Cardiac muscle cell (in vitro differentiated cells and primary cell): ENCODE results near the gene APH1B. TPM values are rescaled to one million over a fixed set of nuclear protein-coding genes. Genes with fewer than 3 reads are reported as not detected.

Experiments
- DNase-seq, 2 donors: peaks; one replicate each; pipeline versions ENCODE4 v3.0.0 to v3.0.0-alpha.2; 2010 to 2017; ENCODE audit warnings: low read depth in 1 of 2, low spot score in 1 of 2
- H3K27ac ChIP-seq: fragments of 200-600 bp; sonication (generic); 2 replicates; pipeline ENCODE4 v1.5.1; 2016
- H3K27me3 ChIP-seq: fragments of 200-600 bp; sonication (generic); 2 replicates; pipeline ENCODE4 v1.6.0; 2016; ENCODE audit warnings: control low read depth
- H3K36me3 ChIP-seq: fragments of 200-600 bp; sonication (generic); 2 replicates; pipeline ENCODE4 v1.5.1; 2016; ENCODE audit warnings: control low read depth
- H3K4me1 ChIP-seq: fragments of 200-600 bp; sonication (generic); 2 replicates; pipeline ENCODE4 v1.8.1; 2017; ENCODE audit warnings: low read depth, mild to moderate bottlenecking, mixed run types
- H3K4me3 ChIP-seq: fragments of 200-600 bp; sonication (generic); 2 replicates; pipeline ENCODE4 v1.5.1; 2016; ENCODE audit warnings: mild to moderate bottlenecking
- H3K9me3 ChIP-seq: fragments of 200-600 bp; sonication (generic); 2 replicates; pipeline ENCODE4 v1.5.1; 2017; ENCODE audit warnings: low read depth, mild to moderate bottlenecking, control low read depth
- polyA plus RNA-seq: library from polyadenylated mRNA; unstranded; fragments of >200 nt; fragmentation: Nextera tagmentation; extraction: Ambion mirVana; gene quantifications from 2 replicates; pipeline ENCODE4 v1.2.1, GENCODE V29; 2016
- total RNA-seq: library from RNA; depleted of rRNA; stranded (reverse); fragments of >200 nt; gene quantifications from 2 replicates; pipeline ENCODE4 v1.2.3, GENCODE V29; 2016
- TF ChIP-seq, protein P1 (sequence below): IDR thresholded peaks from 2 replicates; pipeline ENCODE4 v1.5.1; 2012; ENCODE audit warnings: low read depth, mild to moderate bottlenecking, low read length

The APH1B gene
- total and polyA plus RNA-seq, 2 experiments from 2014 or later = 10.2 to 12.4 TPM

DNA sequence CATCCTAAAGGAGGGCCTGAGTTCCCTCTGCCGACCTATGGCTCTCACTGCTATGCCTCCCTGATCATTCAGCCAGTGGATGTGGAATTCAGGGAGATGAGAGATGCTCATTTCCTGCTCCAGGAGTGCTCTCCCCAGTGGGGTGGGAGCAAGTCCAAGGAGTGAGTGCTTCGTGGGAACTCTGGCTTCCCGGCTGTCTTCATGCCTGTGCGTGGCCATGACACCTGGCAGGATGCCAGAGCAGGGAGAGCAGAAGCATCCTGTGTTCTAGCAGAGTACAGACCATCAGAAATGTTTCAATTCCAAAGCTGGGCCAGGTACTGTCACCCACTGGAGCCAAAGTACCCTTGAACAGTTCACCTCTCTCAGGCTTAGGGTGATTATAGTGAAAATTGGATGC, 45.1 kb downstream of the APH1B start:
- H3K27ac ChIP-seq = no peak overlapping the region
- H3K4me3 ChIP-seq = no peak overlapping the region
- peak; percentile 33 to 53 for DNase-seq
- TF ChIP-seq, protein P1, sequence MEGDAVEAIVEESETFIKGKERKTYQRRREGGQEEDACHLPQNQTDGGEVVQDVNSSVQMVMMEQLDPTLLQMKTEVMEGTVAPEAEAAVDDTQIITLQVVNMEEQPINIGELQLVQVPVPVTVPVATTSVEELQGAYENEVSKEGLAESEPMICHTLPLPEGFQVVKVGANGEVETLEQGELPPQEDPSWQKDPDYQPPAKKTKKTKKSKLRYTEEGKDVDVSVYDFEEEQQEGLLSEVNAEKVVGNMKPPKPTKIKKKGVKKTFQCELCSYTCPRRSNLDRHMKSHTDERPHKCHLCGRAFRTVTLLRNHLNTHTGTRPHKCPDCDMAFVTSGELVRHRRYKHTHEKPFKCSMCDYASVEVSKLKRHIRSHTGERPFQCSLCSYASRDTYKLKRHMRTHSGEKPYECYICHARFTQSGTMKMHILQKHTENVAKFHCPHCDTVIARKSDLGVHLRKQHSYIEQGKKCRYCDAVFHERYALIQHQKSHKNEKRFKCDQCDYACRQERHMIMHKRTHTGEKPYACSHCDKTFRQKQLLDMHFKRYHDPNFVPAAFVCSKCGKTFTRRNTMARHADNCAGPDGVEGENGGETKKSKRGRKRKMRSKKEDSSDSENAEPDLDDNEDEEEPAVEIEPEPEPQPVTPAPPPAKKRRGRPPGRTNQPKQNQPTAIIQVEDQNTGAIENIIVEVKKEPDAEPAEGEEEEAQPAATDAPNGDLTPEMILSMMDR = no peak
- no peaks in the 10 kb centered on the region for H3K9me3 ChIP-seq
- no peaks in the 10 kb centered on the region for H3K4me1 ChIP-seq
- no peaks in the 10 kb centered on the region for H3K36me3 ChIP-seq
- H3K27me3 ChIP-seq = no peaks in the 10 kb centered on the region

DNA sequence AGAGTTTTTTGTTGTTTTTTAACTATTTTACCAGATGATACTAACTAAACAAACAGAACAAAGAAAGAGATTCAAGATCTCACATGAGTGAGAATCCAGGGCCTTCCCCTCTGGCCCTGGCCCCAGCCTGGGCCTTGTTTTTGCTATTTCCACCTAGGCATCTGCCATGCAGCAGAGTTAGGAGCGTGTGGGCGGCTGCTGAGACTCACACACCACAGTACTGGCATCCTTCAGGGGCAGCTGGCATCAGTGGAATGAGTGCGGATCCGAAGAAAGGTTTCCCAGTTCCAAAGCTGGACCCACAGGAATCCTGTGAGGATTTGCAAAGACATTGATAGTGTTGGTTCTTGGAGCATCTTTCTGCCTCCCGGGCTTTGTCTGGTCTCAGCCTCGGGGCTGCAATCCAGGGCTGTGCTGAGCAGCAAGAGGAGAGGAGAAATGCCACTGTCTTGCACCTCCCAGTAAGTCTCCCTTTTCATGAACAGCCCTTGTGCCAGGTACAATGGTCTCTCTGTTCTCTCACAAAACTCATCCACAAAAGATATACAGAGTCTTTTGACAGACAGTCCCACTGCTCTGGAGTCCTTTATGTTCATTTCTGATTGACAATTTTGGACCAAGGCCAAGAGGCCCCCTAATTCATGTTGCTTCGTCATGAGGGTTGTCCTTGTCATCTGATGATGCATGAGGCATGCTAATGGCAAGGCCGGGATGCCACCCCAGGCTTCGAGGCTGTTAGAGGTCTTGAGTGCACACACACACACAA, 46.6 kb downstream of the APH1B start:
- H3K9me3 ChIP-seq = no peaks in the 10 kb centered on the region
- TF ChIP-seq, protein P1 = no peak
- H3K36me3 ChIP-seq = no peaks in the 10 kb centered on the region
- H3K27me3 ChIP-seq = no peaks in the 10 kb centered on the region
- H3K27ac ChIP-seq = no peak overlapping the region
- no peak for DNase-seq
- no peak overlapping the region for H3K4me3 ChIP-seq
- no peaks in the 10 kb centered on the region for H3K4me1 ChIP-seq

DNA sequence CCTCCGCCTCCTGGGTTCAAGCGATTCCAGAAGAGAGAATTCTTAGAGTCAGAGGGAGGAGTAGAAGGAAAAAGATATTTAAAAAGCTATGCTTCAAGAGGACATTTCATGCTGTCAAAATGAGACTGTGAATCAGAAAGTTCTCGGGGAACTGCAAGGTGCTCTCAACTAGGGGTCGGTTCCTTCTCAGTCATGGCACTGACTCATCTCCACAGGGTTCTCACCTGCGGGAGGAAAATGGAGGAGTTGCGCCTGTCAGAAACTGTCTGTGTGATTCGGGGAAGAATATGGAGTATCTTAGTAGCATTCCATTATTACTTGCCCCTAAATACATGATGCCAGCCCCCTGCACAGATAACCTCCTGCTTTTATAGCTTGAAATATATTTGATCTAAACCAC, 47.4 kb downstream of the APH1B start:
- H3K9me3 ChIP-seq = no peaks in the 10 kb centered on the region
- H3K27me3 ChIP-seq = no peaks in the 10 kb centered on the region
- H3K27ac ChIP-seq = no peak overlapping the region
- H3K4me1 ChIP-seq = no peaks in the 10 kb centered on the region
- TF ChIP-seq, protein P1 = no peak
- no peaks in the 10 kb centered on the region for H3K36me3 ChIP-seq
- no peak overlapping the region for H3K4me3 ChIP-seq
- DNase-seq = no peak

DNA sequence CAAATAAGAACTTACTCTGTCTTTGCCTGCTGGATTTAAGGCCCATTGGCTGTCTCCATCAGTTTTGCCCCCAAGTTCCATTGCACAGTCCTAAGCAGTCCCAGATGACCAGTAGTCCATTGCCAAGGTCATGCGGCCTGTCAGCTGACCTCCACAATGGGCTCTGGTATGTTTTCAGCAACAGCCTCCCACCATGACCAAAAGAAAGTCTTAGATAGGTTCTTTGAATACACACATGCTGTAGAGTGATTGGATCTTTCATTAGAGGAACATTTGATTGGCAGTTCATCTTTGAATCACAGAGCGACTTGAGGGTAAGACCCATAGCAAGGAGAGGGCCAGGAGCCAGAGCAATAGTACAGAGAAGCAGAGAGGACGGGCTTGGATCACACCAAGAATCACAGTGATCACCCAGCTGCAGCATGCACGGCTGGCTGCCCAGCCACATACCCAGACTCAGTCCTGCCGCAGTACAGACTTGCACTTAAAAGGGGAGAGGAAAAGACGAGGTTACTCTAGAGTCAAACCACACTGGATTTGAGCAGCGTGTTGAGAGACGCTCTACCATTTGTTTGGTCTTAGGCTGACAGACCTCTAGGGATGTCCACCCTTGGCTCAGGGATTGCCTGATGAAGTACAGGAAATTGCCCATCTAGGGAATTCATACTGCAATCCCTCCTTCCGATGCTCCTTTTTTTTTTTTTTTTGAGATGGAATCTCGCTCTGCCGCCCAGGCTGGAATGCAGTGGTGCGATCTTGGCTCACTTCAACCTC, 50.4 kb downstream of the APH1B start:
- H3K4me3 ChIP-seq = no peak overlapping the region
- H3K9me3 ChIP-seq = no peaks in the 10 kb centered on the region
- TF ChIP-seq, protein P1 = no peak
- no peak overlapping the region for H3K27ac ChIP-seq
- H3K27me3 ChIP-seq = no peaks in the 10 kb centered on the region
- no peaks in the 10 kb centered on the region for H3K36me3 ChIP-seq
- no peaks in the 10 kb centered on the region for H3K4me1 ChIP-seq
- peak in 1 of 2 donors; percentile 26 for DNase-seq

DNA sequence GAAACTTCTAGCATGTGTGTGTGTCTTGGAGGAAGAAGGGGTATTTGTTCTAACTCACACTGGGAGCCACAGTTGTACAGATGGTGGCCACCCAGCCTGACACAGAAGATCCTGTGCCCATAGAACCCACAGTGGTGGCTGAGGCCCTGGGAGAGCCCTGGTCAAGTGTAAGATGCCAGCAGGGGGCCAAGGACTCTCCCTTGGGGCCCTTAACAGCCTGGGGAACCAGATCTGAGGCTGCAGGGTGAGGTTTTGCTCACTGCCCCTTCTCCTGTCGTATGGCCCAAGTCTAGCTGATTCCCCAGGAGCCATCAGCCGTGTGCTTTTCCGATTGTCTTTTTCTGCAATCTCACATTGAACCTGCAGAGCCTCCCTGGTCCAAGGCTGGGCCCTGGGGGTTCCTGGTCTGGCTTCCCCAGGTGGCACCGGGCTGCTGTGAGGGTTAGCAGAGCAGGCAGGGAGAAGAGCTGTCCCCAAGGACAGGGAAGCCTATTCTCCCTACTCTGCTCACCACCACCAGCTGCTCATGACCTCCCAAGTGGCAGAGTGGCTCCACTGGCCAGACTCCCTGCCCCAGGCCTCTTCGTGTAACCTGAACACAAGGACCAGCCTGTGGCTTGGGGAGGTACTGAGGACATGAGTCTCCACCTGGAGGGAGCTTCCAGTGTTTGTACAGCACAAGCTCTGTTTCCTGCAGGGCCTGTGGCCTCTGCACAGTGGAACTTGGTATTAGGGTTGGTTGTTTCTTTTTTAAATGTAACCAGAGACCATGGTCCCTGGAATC, 52.4 kb downstream of the APH1B start:
- Histone ChIP-seq H3K27ac (no peak overlapping the region), H3K36me3 (no peaks in the 10 kb centered on the region), H3K4me1 (no peaks in the 10 kb centered on the region), H3K27me3 (no peaks in the 10 kb centered on the region), H3K4me3 (no peak overlapping the region), H3K9me3 (no peaks in the 10 kb centered on the region)
- TF ChIP-seq, protein P1 = no peak
- no peak for DNase-seq
